Right lobe of liver (tissue), 6 donors: ENCODE results near the gene POR. TPM values are rescaled to one million over a fixed set of nuclear protein-coding genes. Genes with fewer than 3 reads are reported as not detected.
"Not testable (repeated sequence)": the region's sequence is repeated elsewhere in the genome, so short reads cannot be mapped to it uniquely, and the experiment has no call there.

ENCODE experiments used
- ATAC-seq, 4 donors: fragments of 200-7000 bp; cut with Tn5 transposase; one replicate each; pipeline ENCODE4 v1.9.1; 2020; ENCODE audit warnings: mild to moderate bottlenecking in 4 of 4, moderate library complexity in 4 of 4
- DNase-seq, 3 donors: peaks; one replicate each; pipeline ENCODE4 v3.0.0-alpha.2; 2020
- H3K27ac ChIP-seq, 3 donors: fragments of 200-600 bp; one replicate each; pipeline ENCODE4 v1.8.0; 2022
- H3K27me3 ChIP-seq, 2 donors: fragments of 200-600 bp; one replicate each; pipeline ENCODE4 v1.8.0; 2022
- H3K36me3 ChIP-seq, 4 donors: fragments of 200-600 bp; sonication (generic) in 1 of 4; one replicate each; pipeline versions ENCODE4 v1.5.1 to v1.8.0; 2017 to 2022; ENCODE audit warnings: control low read depth in 1 of 4
- H3K4me1 ChIP-seq, 4 donors: fragments of 200-600 bp; sonication (generic) in 1 of 4; one replicate each; pipeline versions ENCODE4 v1.5.1 to v1.8.0; 2017 to 2022; ENCODE audit warnings: control low read depth in 1 of 4
- H3K4me3 ChIP-seq, 3 donors: fragments of 200-600 bp; one replicate each; pipeline ENCODE4 v1.8.0; 2022
- H3K9me3 ChIP-seq, 4 donors: fragments of 200-600 bp; sonication (generic) in 1 of 4; one replicate each; pipeline versions ENCODE4 v1.5.1 to v1.8.0; 2017 to 2022; ENCODE audit warnings: control low read depth in 1 of 4
- CTCF ChIP-seq, 4 donors: fragments of 200-600 bp in 3 of 4; fragments of 450-650 bp in 1 of 4; IDR thresholded peaks; one replicate each; pipeline versions ENCODE4 v1.5.1 to v1.8.0; 2016 to 2022; ENCODE audit warnings: antibody characterized with exemption in 4 of 4, mild to moderate bottlenecking in 2 of 4
- POLR2A ChIP-seq: fragments of 450-650 bp; IDR thresholded peaks from one replicate; pipeline ENCODE4 v1.6.1; 2017; ENCODE audit warnings: antibody characterized with exemption, mild to moderate bottlenecking
- WGBS: methylation state at CpG from one replicate; pipeline ENCODE4 v1.1.6; 2018; ENCODE audit warnings: low coverage, low lambda C conversion rate; ENCODE audit not compliant: insufficient coverage; ENCODE audit errors: missing lambda C conversion rate; 5-methylcytosine and 5-hydroxymethylcytosine counted together
- intact Hi-C, 2 donors: fragments of 100-400 bp; cut with DNase I; formaldehyde crosslinking; loops; one replicate each; pipeline versions ENCODE4 v1.11.2 to v1.14.1; 2022
- total RNA-seq, 6 experiments: library from RNA; depleted of rRNA in 2 of 6; stranded (reverse); fragments of >200 nt in 2 of 6; fragmentation: NEBNext Ultra II Directional in 3 of 6; extraction: Animal tissue kit (Norgen Biotek cat#: 25700) in 3 of 6; gene quantifications; one replicate each; pipeline versions ENCODE4 v1.1.0 to v1.2.4, GENCODE V29; 2016 to 2023
- donor health status: DM: no; HTN: yes; CAD: no.
- donor health status: DM: no; HTN: no; CAD: no.
- donor health status: DM: no; HTN: no; CAD: no.
- donor health status: DM: no; HTN: yes; CAD: no.
- donor health status: DM: no; HTN: yes; CAD: no.

POR gene
- total RNA-seq, 6 experiments from 2014 or later = 370 to 1,042 (median 725) TPM

- DNase-seq (no peak), ATAC-seq (no peak)
- no peaks in the 10 kb centered on the region for H3K27me3 ChIP-seq
- H3K4me1 ChIP-seq = no peaks in the 10 kb centered on the region
- H3K27ac ChIP-seq = no peak overlapping the region
- intact Hi-C loops = no loop called here
- no peaks in the 10 kb centered on the region for H3K9me3 ChIP-seq
- no peak for TF ChIP-seq CTCF (IDR thresholded peaks at IDR 0.05)
- no peak for TF ChIP-seq POLR2A
- WGBS = 71% methylated on average over 7 of the region's 8 CpGs
- H3K4me3 ChIP-seq = no peak overlapping the region
- peaks cover 0 to 14% (median 0%) of the 10 kb centered on the region in 4 donors for H3K36me3 ChIP-seq
Observed at GRCh38 chr7:76008156-76008687, 93.3 kb downstream of the POR start.

- ATAC-seq (no peak), DNase-seq (no peak)
- no peaks in the 10 kb centered on the region for H3K4me1 ChIP-seq
- no peak overlapping the region for H3K27ac ChIP-seq
- H3K36me3 ChIP-seq = peaks cover 0 to 5% (median 0%) of the 10 kb centered on the region in 4 donors
- 81% methylated on average over 6 of the region's 11 CpGs for WGBS
- intact Hi-C loops = loop anchor here in 1 of 2 donors (10.0 kb wide), 1 partner anchor 145 kb away; no protein-coding TSS in a partner anchor
- no peak overlapping the region for H3K4me3 ChIP-seq
- TF ChIP-seq POLR2A (no peak), CTCF (IDR thresholded peaks at IDR 0.05) (no peak)
- no peaks in the 10 kb centered on the region for H3K9me3 ChIP-seq
- H3K27me3 ChIP-seq = no peaks in the 10 kb centered on the region
Observed at GRCh38 chr7:76009672-76010600, 95.0 kb downstream of the POR start.

GRCh38 chr7:76011442-76011861 is 96.5 kb downstream of the POR start:
- TF ChIP-seq POLR2A (no peak), CTCF (IDR thresholded peaks at IDR 0.05) (no peak)
- intact Hi-C loops = loop anchor here in 1 of 2 donors (10.0 kb wide), 1 partner anchor 147 kb away; no protein-coding TSS in a partner anchor
- ATAC-seq (peak in 2 of 4 donors; percentile 19 to 40), DNase-seq (no peak)
- H3K9me3 ChIP-seq = no peaks in the 10 kb centered on the region
- H3K27me3 ChIP-seq = no peaks in the 10 kb centered on the region
- H3K27ac ChIP-seq = no peak overlapping the region
- H3K4me3 ChIP-seq = no peak overlapping the region
- WGBS = 72% methylated on average over 6 of the region's 8 CpGs
- no peaks in the 10 kb centered on the region for H3K4me1 ChIP-seq
- H3K36me3 ChIP-seq = peaks cover 0 to 5% (median 0%) of the 10 kb centered on the region in 4 donors

- Histone ChIP-seq H3K36me3 (peaks cover 0 to 8% (median 0%) of the 10 kb centered on the region in 4 donors), H3K4me3 (no peak overlapping the region), H3K27me3 (no peaks in the 10 kb centered on the region), H3K27ac (no peak overlapping the region), H3K4me1 (no peaks in the 10 kb centered on the region), H3K9me3 (no peaks in the 10 kb centered on the region)
- ATAC-seq = no peak
- 78% methylated on average over 13 of the region's 13 CpGs for WGBS
- TF ChIP-seq POLR2A = no peak
- no peak for TF ChIP-seq CTCF (IDR thresholded peaks at IDR 0.05)
- no peak for DNase-seq
- intact Hi-C loops = loop anchor here in 1 of 2 donors (10.0 kb wide), 1 partner anchor 152 kb away; no protein-coding TSS in a partner anchor
Observed at GRCh38 chr7:76016191-76016947, 101.4 kb downstream of the POR start.

- ATAC-seq, DNase-seq, H3K36me3 ChIP-seq, H3K27me3 ChIP-seq, H3K9me3 ChIP-seq, H3K4me1 ChIP-seq, H3K27ac ChIP-seq, H3K4me3 ChIP-seq: not testable (repeated sequence)
- 94% methylated on average over 4 of the region's 4 CpGs for WGBS
- intact Hi-C loops = loop anchor here in 1 of 2 donors (10.0 kb wide), 1 partner anchor 154 kb away; no protein-coding TSS in a partner anchor
Observed at GRCh38 chr7:76018520-76018919, 103.6 kb downstream of the POR start.
